Measurements from ENCODE around the gene CLDND2. TPM values are rescaled to one million over a fixed set of nuclear protein-coding genes. Genes with fewer than 3 reads are reported as not detected.

CLDND2 gene
- total and polyA plus RNA-seq, 10 donors: 0.36 to 4.9 (median 2.5) TPM; not detected in 2

DNA sequence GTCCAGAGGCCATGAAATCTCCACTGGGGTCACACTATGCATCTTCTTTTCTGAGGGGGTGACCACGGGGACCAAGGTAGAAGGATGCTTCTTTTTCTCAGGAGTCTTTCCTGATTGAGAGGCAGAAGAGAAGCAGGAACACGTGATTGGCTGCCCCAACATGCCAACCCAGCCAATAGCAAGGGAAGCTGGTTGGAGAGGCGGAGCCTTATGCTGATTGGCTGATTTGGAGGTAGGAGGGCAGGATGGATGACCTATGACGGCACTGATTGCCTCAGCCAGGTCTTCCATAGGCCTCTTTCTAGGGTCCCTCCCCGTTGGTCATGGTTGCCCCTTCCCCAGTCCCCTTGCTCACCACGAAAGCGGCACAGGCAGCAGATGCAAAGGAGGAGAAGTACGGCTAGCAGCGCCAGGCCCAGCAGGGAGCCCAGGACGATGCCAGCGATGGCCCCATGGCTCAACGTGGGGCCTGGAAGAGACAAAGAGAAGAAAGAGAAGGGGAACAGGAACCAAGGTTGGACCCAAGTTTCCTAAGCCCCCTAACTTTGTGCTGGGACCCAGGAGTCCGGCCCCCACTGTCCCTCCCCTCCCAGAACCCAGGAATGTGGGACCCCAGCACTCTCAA, 34.9 kb downstream of the CLDND2 start:
- Histone ChIP-seq H3K27me3 (replicated peaks in 1 of 7) (peaks cover 0 to 19% (median 9%) of the 10 kb centered on the region in 7 donors), H3K9me3 (peaks cover 0 to 8% (median 0%) of the 10 kb centered on the region in 8 donors), H3K4me1 (peaks cover 5 to 11% (median 8%) of the 10 kb centered on the region in 6 donors), H3K4me3 (no peak overlapping the region), H3K36me3 (peaks cover 0 to 15% (median 0%) of the 10 kb centered on the region in 6 donors), H3K27ac (no peak overlapping the region)
- DNase-seq: no peak
- intact Hi-C loops (cut with DNase I; ENCODE audit: low total_unique reads): loop anchor here (5.0 kb wide), 1 partner anchor 328 kb away; no protein-coding TSS in a partner anchor
- WGBS, 5 donors: 83 to 95% (median 89%) methylated on average over 13 of the region's 13 CpGs
- TF ChIP-seq POLR2AphosphoS5 (IDR thresholded peaks at IDR 0.05): no peak

DNA sequence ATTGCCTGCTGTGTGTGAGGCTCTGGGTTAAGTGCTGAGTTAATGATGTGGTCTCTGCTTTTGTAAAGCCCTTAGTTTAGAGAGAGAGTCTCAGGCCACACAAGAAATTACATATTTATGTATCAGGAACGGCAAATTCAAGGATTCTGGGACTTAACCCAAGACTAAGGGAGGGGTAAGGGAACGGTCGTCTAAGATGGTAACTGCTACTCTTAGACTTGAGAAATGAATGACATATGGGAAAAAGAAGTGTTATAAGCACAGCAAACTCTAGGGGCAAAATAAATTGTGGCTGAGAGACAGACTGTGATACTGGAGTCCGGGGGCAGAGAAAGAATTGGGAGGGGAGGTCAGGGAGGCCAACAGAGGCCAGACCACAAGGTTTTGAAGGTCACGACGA, 37.1 kb downstream of the CLDND2 start:
- H3K4me1 ChIP-seq: peaks cover 0 to 19% (median 12%) of the 10 kb centered on the region in 6 donors
- intact Hi-C loops (cut with DNase I; ENCODE audit: low total_unique reads): loop anchor here (5.0 kb wide), 1 partner anchor 331 kb away; no protein-coding TSS in a partner anchor

DNA sequence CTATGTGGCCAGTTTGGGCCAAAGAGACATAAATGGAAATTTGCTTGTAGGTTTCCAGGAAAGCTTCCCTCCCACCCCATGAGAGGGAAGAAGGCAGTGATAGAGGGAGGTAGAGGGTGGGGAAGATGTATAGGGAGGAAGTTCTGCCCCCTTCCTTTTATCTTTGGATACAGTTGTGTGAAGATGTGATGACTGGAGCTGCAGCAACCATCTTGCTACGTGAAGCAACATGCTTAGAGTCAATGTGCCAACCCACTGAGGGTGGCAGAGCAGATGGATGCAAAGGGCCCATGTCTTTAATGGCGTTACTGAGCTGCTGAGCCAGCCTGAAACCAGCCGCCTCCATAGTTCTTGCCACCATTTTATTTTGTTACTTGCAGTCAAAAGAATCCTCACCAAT, 37.6 kb downstream of the CLDND2 start:
- peaks cover 8 to 47% (median 37%) of the 10 kb centered on the region in 7 donors for H3K27me3 ChIP-seq (replicated peaks in 1 of 7)
- peaks cover 0 to 15% (median 0%) of the 10 kb centered on the region in 6 donors for H3K36me3 ChIP-seq
- H3K4me3 ChIP-seq: no peak overlapping the region
- 59 to 79% (median 74%) methylated on average over 3 of the region's 3 CpGs for WGBS, 5 donors
- H3K4me1 ChIP-seq: peaks cover 0 to 21% (median 14%) of the 10 kb centered on the region in 6 donors
- intact Hi-C loops (cut with DNase I; ENCODE audit: low total_unique reads): loop anchor here (5.0 kb wide), 1 partner anchor 331 kb away; no protein-coding TSS in a partner anchor
- TF ChIP-seq POLR2AphosphoS5 (IDR thresholded peaks at IDR 0.05) (no peak), POLR2A (IDR thresholded peaks at IDR 0.05) (no peak)
- TF ChIP-seq, protein P1, sequence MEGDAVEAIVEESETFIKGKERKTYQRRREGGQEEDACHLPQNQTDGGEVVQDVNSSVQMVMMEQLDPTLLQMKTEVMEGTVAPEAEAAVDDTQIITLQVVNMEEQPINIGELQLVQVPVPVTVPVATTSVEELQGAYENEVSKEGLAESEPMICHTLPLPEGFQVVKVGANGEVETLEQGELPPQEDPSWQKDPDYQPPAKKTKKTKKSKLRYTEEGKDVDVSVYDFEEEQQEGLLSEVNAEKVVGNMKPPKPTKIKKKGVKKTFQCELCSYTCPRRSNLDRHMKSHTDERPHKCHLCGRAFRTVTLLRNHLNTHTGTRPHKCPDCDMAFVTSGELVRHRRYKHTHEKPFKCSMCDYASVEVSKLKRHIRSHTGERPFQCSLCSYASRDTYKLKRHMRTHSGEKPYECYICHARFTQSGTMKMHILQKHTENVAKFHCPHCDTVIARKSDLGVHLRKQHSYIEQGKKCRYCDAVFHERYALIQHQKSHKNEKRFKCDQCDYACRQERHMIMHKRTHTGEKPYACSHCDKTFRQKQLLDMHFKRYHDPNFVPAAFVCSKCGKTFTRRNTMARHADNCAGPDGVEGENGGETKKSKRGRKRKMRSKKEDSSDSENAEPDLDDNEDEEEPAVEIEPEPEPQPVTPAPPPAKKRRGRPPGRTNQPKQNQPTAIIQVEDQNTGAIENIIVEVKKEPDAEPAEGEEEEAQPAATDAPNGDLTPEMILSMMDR (IDR thresholded peaks at IDR 0.05 in 8 of 11, conservative IDR thresholded peaks at IDR 0.05 in 3 of 11): no peak
- peak; percentile 9 for DNase-seq
- H3K9me3 ChIP-seq: peaks cover 0 to 8% (median 0%) of the 10 kb centered on the region in 8 donors
- no peak overlapping the region for H3K27ac ChIP-seq

More for the DNA sequence above, 37.1 kb downstream of the CLDND2 start:
- H3K27me3 ChIP-seq (replicated peaks in 1 of 7): peaks cover 8 to 41% (median 32%) of the 10 kb centered on the region in 7 donors
- no peak overlapping the region for H3K27ac ChIP-seq
- WGBS, 5 donors: 86 to 92% (median 88%) methylated on average over 6 of the region's 6 CpGs
- H3K9me3 ChIP-seq: peaks cover 0 to 8% (median 0%) of the 10 kb centered on the region in 8 donors
- TF ChIP-seq, protein P1 (IDR thresholded peaks at IDR 0.05 in 8 of 11, conservative IDR thresholded peaks at IDR 0.05 in 3 of 11): no peak
- TF ChIP-seq POLR2AphosphoS5 (IDR thresholded peaks at IDR 0.05) (no peak), POLR2A (IDR thresholded peaks at IDR 0.05) (no peak)
- peaks cover 0 to 15% (median 0%) of the 10 kb centered on the region in 6 donors for H3K36me3 ChIP-seq
- no peak overlapping the region for H3K4me3 ChIP-seq
- no peak for DNase-seq

GRCh38 chr19:51330366-51330765, 38.4 kb downstream of the CLDND2 start:
- Histone ChIP-seq H3K9me3 (peaks cover 0 to 8% (median 0%) of the 10 kb centered on the region in 8 donors), H3K4me3 (no peak overlapping the region), H3K4me1 (peaks cover 0 to 21% (median 14%) of the 10 kb centered on the region in 6 donors), H3K36me3 (peaks cover 0 to 15% (median 0%) of the 10 kb centered on the region in 6 donors), H3K27me3 (replicated peaks in 1 of 7) (peaks cover 8 to 55% (median 43%) of the 10 kb centered on the region in 7 donors), H3K27ac (no peak overlapping the region)
- peak; percentile 4 for DNase-seq
- 94 to 96% (median 95%) methylated on average over 4 of the region's 4 CpGs for WGBS, 5 donors
- TF ChIP-seq POLR2A (IDR thresholded peaks at IDR 0.05) (no peak), POLR2AphosphoS5 (IDR thresholded peaks at IDR 0.05) (no peak)
- TF ChIP-seq, protein P1 (IDR thresholded peaks at IDR 0.05 in 8 of 11, conservative IDR thresholded peaks at IDR 0.05 in 3 of 11): no peak
- intact Hi-C loops (cut with DNase I; ENCODE audit: low total_unique reads): loop anchor here (5.0 kb wide), 1 partner anchor 332 kb away; no protein-coding TSS in a partner anchor

Measured in spleen (tissue), 11 donors.